ENCODE results near the gene APOBEC3B.
"Not testable (repeated sequence)": the region's sequence is repeated elsewhere in the genome, so short reads cannot be mapped to it uniquely, and the experiment has no call there.

GRCh38 chr22:38958651-38958943 lies 23.6 kb upstream of the APOBEC3B start:
- TF ChIP-seq, protein P1, sequence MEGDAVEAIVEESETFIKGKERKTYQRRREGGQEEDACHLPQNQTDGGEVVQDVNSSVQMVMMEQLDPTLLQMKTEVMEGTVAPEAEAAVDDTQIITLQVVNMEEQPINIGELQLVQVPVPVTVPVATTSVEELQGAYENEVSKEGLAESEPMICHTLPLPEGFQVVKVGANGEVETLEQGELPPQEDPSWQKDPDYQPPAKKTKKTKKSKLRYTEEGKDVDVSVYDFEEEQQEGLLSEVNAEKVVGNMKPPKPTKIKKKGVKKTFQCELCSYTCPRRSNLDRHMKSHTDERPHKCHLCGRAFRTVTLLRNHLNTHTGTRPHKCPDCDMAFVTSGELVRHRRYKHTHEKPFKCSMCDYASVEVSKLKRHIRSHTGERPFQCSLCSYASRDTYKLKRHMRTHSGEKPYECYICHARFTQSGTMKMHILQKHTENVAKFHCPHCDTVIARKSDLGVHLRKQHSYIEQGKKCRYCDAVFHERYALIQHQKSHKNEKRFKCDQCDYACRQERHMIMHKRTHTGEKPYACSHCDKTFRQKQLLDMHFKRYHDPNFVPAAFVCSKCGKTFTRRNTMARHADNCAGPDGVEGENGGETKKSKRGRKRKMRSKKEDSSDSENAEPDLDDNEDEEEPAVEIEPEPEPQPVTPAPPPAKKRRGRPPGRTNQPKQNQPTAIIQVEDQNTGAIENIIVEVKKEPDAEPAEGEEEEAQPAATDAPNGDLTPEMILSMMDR (IDR thresholded peaks at IDR 0.05): not testable (repeated sequence)
- not testable (repeated sequence) for TF ChIP-seq POLR2A (IDR thresholded peaks at IDR 0.05)

All from uterus (tissue), 2 donors.